Activated naive CD8-positive, alpha-beta T cell treated with anti-CD3 and anti-CD28 coated beads for 36 hours (primary cell): ENCODE results near the gene ZNF146. TPM values are rescaled to one million over a fixed set of nuclear protein-coding genes. Genes with fewer than 3 reads are reported as not detected.
A peak's percentile ranks its signal among the peaks of the same experiment; 100 is the strongest.
"Not testable (repeated sequence)": the region's sequence is repeated elsewhere in the genome, so short reads cannot be mapped to it uniquely, and the experiment has no call there.

Experiments used
- DNase-seq: peaks from one replicate; pipeline ENCODE4 v3.0.0; 2021
- H3K27ac Mint-ChIP-seq: one replicate; pipeline ENCODE4 v1.8.0; 2022; ENCODE audit warnings: mild to moderate bottlenecking, moderate library complexity, mixed read lengths
- H3K27me3 Mint-ChIP-seq: one replicate; pipeline ENCODE4 v1.8.0; 2022; ENCODE audit warnings: mild to moderate bottlenecking, mixed read lengths
- H3K36me3 Mint-ChIP-seq: one replicate; pipeline ENCODE4 v1.8.0; 2021; ENCODE audit warnings: mild to moderate bottlenecking, mixed read lengths
- H3K4me1 Mint-ChIP-seq: one replicate; pipeline ENCODE4 v1.8.0; 2021; ENCODE audit warnings: mixed read lengths
- H3K4me3 Mint-ChIP-seq: one replicate; pipeline ENCODE4 v1.8.0; 2022; ENCODE audit warnings: mild to moderate bottlenecking, moderate library complexity, mixed read lengths
- H3K9me3 Mint-ChIP-seq: one replicate; pipeline ENCODE4 v1.8.0; 2022; ENCODE audit warnings: mixed read lengths
- total RNA-seq, 2 experiments: library from RNA; stranded (reverse); gene quantifications; one replicate each; pipeline ENCODE4 v1.2.3, GENCODE V29; 2021

ZNF146 gene
- total RNA-seq, 2 experiments from 2014 or later: 116 to 120 TPM

DNA sequence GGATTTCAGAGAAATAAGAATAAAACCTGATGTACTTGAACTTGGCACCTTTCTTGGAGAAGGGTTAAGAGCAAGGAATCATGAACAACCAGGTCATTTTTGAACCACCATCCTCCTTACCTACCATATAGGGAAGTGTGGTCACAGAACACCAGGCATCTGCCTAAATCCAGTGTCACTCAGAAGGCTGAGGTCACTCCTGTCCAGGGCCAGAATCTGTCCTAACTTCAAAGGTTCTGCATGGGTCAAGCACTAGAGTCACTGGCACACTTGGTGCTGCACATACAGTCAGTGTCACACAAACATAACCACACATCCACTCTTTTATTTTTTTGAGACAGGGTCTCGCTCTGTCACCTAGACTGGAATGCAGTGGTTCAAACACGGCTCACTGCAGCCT lies 2.0 kb upstream of the ZNF146 start:
- Mint-ChIP-seq H3K4me3 (no peak overlapping the region), H3K9me3 (no peaks in the 10 kb centered on the region), H3K27ac (no peak overlapping the region), H3K27me3 (no peaks in the 10 kb centered on the region), H3K4me1 (peaks cover 7% of the 10 kb centered on the region), H3K36me3 (peaks cover 10% of the 10 kb centered on the region)
- DNase-seq: no peak

DNA sequence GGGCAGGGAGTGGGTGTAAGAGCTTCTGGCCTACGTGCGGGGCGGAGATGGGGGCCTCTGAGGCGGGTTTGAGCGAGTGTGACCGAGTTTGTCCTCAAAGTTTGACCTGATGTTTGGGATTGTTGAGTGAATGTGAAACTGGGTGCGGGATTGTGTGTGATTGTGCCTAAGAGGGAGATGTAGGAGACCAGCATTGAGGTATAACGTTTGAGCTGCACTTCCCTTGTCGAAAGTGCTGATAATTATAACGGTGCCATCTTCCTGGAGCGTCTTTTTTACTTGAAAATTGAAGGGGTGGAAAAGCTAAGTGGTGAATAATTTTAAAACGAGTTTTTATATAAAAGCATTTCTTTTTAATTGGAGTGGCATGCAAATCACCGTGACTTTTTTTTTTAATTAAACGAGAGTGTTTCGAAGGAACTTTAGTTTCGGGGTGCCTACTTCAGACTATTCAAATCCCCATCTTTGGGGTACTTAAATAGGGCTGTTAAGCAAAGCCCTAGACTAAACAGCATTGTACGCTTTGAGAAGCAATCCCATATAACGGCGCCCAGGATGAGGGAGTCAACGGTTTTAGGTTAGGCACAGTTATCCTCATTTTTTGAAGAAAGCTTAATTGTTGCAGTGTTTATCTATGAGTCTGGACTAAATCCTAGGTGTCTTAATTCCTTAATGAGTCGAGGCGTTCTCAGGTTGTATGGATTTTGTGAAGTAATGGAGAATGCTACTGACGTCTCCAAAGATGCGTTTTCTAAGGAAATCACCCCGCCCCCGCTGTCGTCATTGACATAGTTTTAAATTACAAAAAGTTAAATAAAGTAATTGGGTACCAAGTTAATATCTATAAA lies 594 bp downstream of the ZNF146 start:
- Mint-ChIP-seq H3K27ac (no peak overlapping the region), H3K9me3 (peaks cover 3% of the 10 kb centered on the region), H3K4me3 (no peak overlapping the region), H3K27me3 (no peaks in the 10 kb centered on the region), H3K4me1 (peaks cover 20% of the 10 kb centered on the region), H3K36me3 (peaks cover 22% of the 10 kb centered on the region)
- DNase-seq: peak; percentile 7

DNA sequence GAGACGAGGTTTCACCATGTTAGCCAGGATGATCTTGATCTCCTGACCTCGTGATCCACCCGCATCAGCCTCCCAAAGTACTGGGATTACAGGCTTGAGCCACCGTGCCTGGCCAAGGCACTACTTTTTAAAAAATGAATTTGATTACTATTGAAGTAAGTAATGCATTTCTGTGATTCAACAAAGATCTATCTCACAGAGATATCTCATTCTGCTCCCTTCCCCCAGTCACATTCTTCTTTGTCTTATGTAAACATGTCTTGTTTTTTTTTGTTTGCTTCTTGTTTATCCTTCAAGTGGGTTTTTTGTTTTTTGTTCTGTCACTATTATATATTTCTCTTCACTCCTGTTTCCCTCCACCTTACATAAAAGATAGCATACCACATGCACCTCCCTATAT lies 6.6 kb downstream of the ZNF146 start:
- Mint-ChIP-seq H3K27ac (no peak overlapping the region), H3K9me3 (peaks cover 16% of the 10 kb centered on the region), H3K36me3 (peaks cover 73% of the 10 kb centered on the region), H3K4me3 (no peak overlapping the region), H3K4me1 (peaks cover 47% of the 10 kb centered on the region), H3K27me3 (no peaks in the 10 kb centered on the region)
- no peak for DNase-seq

DNA sequence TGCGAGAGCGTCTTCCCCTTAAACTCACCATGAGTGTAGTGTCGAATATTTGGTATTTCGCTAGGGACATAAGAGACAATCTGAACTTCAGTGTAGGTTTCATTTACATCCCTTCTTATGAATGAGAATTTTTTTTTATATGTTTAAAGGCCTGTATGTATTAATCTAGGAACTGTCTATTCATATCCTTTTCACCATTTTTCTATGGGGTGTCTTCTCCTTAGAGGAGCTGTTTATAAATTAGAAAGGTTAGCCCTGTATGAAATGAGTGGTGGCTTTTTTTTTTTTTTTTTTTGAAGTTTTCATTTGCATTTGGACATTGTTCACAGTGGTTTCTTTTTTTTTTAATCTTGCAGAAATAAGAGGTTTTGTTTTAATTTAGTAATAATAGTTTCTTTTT lies 7.6 kb downstream of the ZNF146 start:
- no peaks in the 10 kb centered on the region for H3K27me3 Mint-ChIP-seq
- peaks cover 73% of the 10 kb centered on the region for H3K36me3 Mint-ChIP-seq
- peaks cover 41% of the 10 kb centered on the region for H3K4me1 Mint-ChIP-seq
- H3K27ac Mint-ChIP-seq: no peak overlapping the region
- H3K9me3 Mint-ChIP-seq: peaks cover 16% of the 10 kb centered on the region
- no peak overlapping the region for H3K4me3 Mint-ChIP-seq
- DNase-seq: no peak

DNA sequence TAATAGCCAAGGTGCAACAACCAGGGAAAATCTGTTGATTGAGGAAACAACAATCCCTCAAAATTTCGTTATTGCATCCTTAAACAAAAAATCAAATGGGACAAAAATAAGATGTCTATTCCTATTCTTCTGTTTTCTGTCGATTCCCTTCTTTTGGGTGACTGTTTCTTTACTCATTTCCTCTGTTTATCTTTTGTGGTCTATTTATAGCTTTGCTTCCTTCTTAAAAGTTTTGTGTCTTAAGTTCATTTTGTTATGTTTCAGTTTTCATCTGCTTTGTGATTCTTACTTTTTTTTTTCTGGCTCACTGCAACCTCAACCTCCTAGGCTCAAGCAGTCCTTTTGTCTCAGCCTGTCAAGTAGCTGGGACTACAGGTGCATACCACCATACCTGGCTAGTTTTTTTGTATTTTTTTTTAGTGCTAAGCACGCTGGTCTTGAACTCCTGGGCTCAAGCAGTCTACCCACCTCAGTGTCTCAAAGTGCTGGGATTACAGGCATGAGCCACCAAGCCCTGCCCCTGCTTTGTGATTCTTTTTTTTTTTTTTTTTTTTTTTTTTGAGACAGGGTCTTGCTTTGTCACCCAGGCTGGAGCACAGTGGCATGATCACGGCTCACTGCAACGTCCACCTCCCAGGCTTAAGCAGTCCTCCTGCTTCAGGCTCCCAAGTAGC lies 10.4 kb downstream of the ZNF146 start:
- peak overlapping the region; percentile 57 for H3K27ac Mint-ChIP-seq
- H3K27me3 Mint-ChIP-seq: no peaks in the 10 kb centered on the region
- peaks cover 28% of the 10 kb centered on the region for H3K9me3 Mint-ChIP-seq
- peaks cover 29% of the 10 kb centered on the region for H3K4me1 Mint-ChIP-seq
- H3K36me3 Mint-ChIP-seq: peaks cover 88% of the 10 kb centered on the region
- DNase-seq: no peak
- H3K4me3 Mint-ChIP-seq: no peak overlapping the region

DNA sequence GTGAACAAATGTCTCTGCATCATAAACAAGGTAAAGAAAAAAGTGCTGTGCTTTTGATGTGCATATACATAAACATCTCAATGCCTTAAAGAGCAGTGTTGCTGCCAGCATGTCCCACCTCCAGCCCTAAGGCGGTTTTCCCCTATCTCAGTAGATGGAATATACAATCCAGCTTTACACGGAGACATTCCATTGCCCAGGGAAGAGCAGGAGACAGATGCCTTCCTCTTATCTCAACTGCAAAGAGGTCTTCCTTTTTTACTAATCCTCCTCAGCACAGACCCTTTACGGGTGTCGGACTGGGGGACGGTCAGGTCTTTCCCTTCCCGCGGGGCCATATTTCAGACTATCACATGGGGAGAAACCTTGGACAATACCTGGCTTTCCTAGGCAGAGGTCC lies 18.7 kb downstream of the ZNF146 start:
- Mint-ChIP-seq H3K9me3 (peaks cover 60% of the 10 kb centered on the region), H3K36me3 (peaks cover 96% of the 10 kb centered on the region)
- not testable (repeated sequence) for H3K4me1 Mint-ChIP-seq, H3K4me3 Mint-ChIP-seq, H3K27me3 Mint-ChIP-seq, H3K27ac Mint-ChIP-seq, DNase-seq

DNA sequence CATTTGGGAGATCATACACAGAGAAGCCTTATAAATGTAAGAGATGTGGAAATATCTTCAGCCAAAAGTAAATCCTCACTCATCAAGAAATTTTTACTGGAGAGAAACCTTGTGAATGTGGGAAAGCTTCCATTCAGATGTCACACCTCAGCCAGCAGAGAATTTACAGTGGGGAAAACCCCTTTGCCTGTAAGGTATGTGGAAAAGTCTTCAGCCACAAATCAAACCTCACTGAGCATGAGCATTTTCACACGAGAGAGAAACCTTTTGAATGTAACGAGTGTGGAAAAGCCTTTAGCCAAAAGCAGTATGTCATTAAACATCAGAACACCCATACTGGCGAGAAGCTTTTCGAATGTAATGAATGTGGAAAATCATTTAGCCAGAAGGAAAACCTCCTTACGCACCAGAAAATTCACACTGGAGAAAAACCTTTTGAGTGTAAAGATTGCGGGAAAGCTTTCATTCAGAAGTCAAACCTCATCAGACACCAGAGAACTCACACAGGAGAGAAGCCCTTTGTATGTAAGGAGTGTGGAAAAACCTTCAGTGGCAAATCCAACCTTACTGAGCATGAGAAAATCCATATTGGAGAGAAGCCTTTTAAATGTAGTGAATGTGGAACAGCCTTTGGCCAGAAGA lies 21.5 kb downstream of the ZNF146 start:
- H3K4me3 Mint-ChIP-seq: no peak overlapping the region
- no peaks in the 10 kb centered on the region for H3K4me1 Mint-ChIP-seq
- peaks cover 87% of the 10 kb centered on the region for H3K36me3 Mint-ChIP-seq
- no peak overlapping the region for H3K27ac Mint-ChIP-seq
- H3K27me3 Mint-ChIP-seq: no peaks in the 10 kb centered on the region
- H3K9me3 Mint-ChIP-seq: peaks cover 60% of the 10 kb centered on the region
- DNase-seq: no peak

DNA sequence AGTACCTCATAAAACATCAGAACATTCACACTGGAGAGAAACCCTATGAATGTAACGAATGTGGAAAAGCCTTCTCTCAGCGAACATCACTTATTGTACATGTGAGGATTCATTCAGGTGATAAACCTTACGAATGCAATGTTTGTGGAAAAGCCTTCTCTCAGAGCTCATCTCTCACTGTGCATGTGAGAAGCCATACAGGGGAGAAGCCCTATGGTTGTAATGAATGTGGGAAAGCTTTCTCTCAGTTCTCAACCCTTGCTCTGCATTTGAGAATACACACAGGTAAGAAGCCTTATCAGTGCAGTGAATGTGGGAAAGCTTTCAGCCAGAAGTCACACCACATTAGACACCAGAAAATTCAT lies 22.0 kb downstream of the ZNF146 start:
- no peak overlapping the region for H3K4me3 Mint-ChIP-seq
- H3K9me3 Mint-ChIP-seq: peaks cover 61% of the 10 kb centered on the region
- H3K27ac Mint-ChIP-seq: no peak overlapping the region
- no peaks in the 10 kb centered on the region for H3K4me1 Mint-ChIP-seq
- DNase-seq: no peak
- H3K36me3 Mint-ChIP-seq: peaks cover 85% of the 10 kb centered on the region
- H3K27me3 Mint-ChIP-seq: no peaks in the 10 kb centered on the region

DNA sequence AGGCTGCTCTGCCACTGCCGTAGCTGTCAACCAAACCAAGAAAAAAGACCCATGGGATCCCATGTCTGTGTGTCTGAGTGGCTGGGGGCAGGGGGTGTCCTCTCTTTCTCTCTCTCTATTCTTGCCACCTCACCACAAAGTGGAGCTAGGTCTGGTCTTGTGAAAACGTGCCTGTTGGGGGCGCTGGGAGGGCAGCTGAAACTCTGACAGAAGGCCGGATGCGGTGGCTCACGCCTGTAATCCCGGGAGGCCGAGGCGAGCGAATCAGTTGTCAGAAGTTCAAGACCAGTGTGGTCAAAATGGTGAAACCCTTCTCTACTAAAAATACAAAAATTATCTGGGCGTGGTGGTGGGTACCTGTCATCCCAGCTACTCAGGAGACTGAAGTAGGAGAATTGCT lies 29.2 kb downstream of the ZNF146 start:
- H3K9me3 Mint-ChIP-seq: peaks cover 50% of the 10 kb centered on the region
- H3K4me1 Mint-ChIP-seq: no peaks in the 10 kb centered on the region
- DNase-seq: no peak
- no peak overlapping the region for H3K27ac Mint-ChIP-seq
- H3K27me3 Mint-ChIP-seq: peaks cover 22% of the 10 kb centered on the region
- H3K36me3 Mint-ChIP-seq: peaks cover 30% of the 10 kb centered on the region
- H3K4me3 Mint-ChIP-seq: no peak overlapping the region

DNA sequence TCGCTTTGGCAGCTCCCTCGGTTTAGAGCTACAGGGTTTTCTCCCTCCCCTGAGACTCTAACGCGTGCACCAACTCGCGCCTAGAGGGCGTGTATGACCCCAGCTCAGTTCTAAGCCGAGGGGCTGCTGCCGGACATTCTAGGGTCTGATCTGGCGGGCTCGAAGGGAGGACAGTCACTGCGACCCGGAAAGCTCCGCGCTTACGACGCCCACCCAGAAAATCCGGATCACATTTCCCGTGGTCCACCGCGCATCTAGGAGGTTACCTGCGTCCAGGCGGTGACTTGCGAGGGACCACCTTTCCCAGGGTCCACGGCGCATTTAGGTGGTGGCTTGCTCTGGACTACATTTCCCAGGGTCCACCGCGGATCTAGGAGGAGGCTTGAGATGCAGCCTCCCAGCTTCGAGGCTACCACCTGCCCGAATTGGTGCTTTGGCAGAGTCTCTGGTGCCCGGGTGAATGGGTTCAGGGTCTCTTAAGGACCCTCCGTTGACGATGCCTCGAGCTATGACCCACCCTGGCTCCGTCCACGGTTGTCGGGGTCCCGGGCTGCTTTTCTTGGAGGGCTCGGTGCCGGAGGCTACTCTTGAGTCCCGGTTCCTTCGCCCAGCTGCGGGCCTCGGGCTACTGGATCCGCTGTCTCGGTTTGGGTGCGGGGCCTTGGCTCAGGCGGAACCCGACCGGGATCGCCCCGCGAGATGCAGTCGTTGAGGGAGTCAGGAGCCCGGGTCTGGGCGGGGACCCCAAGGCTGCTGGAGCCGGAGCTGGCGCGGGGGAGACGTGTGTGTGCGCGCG lies 30.5 kb downstream of the ZNF146 start:
- H3K36me3 Mint-ChIP-seq: peaks cover 21% of the 10 kb centered on the region
- peaks cover 41% of the 10 kb centered on the region for H3K9me3 Mint-ChIP-seq
- H3K4me3 Mint-ChIP-seq: no peak overlapping the region
- no peaks in the 10 kb centered on the region for H3K4me1 Mint-ChIP-seq
- H3K27me3 Mint-ChIP-seq: peaks cover 22% of the 10 kb centered on the region
- DNase-seq: no peak
- no peak overlapping the region for H3K27ac Mint-ChIP-seq

DNA sequence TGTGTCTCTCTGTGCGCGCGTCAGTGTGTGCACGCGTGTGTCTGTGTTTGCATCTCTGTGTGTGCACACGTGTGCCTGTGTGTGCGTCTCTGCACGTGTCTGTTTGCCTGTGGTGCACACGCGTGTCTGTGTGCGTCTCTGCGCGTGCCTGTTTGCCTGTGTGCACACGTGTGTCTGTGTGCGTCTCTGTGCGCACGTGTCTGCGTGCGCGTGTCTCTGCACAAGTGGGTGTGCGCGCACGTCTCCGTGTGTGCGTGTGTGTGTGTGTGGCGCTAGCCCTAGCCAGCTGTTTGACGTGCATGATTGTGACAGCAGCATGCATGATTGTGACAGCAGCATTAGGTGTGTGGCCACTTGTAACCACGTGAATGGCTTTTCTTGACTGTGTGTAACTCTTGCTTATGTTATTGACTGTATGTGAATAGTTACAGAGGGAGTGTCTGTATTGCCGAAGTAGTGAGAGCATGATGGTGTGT lies 31.1 kb downstream of the ZNF146 start:
- Mint-ChIP-seq H3K27me3 (peaks cover 22% of the 10 kb centered on the region), H3K4me3 (no peak overlapping the region), H3K9me3 (peaks cover 40% of the 10 kb centered on the region), H3K27ac (no peak overlapping the region), H3K36me3 (peaks cover 18% of the 10 kb centered on the region), H3K4me1 (no peaks in the 10 kb centered on the region)
- no peak for DNase-seq

DNA sequence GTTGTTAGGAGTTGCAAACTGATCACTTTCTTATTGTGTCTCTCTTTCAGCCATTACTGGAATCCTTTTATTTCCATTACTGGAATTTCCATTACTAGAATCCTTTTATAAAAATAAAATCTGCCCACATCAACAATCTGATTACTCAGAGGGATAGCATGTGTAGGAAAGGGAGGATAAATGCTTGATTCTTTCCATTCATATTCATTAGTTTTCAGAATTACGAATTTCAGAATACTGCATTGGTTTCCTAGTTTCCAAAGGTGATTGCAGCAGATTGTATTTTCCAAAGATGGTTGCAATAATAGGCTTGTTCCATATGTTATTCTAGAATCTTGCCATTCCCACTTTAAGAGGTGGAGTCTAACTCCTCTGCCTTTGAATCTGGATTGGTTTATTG lies 37.1 kb downstream of the ZNF146 start:
- Mint-ChIP-seq H3K4me1 (no peaks in the 10 kb centered on the region), H3K4me3 (no peak overlapping the region), H3K27me3 (no peaks in the 10 kb centered on the region), H3K36me3 (peaks cover 10% of the 10 kb centered on the region), H3K27ac (no peak overlapping the region), H3K9me3 (peaks cover 25% of the 10 kb centered on the region)
- DNase-seq: no peak

DNA sequence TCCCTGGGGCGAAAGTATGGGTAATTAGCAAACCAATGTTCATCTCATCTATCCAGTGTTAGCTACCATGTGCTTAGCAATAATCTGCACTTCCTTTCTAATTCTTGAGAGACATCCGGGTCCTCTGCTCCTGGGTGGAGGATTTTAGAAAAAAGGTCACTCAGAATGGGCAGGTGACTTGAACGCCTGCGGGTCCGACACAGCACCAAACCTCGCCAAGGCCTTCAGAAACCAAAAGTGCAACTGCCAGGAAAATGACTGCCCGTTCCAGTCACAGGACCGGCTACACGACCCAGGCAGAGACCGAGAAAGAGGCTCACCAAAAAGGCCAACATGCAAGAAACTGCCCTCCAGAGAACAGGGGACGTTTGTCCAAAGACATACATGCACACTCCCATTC lies 39.9 kb downstream of the ZNF146 start:
- H3K4me3 Mint-ChIP-seq: no peak overlapping the region
- peaks cover 23% of the 10 kb centered on the region for H3K9me3 Mint-ChIP-seq
- H3K36me3 Mint-ChIP-seq: peaks cover 14% of the 10 kb centered on the region
- no peaks in the 10 kb centered on the region for H3K4me1 Mint-ChIP-seq
- H3K27me3 Mint-ChIP-seq: peaks cover 4% of the 10 kb centered on the region
- no peak overlapping the region for H3K27ac Mint-ChIP-seq
- no peak for DNase-seq

DNA sequence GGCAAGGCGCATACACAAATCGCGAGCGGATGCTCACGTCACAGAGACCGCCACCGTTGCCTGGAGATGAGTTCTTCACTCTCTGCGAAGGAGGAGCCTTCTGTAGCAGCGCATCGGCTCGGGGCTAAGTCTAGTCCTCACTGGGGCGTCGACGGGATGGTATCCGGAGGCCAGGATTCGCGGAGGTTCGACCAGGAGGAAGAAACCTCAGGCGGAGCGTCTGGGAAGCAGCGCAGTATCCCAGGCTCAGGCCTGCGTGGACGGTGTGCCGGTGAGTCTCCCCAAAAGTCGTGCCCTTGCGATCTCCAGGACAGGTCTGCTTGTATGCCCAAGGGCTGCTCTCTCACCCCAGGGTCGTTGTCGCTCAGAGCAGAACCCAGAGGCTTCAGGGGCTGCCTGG lies 40.4 kb downstream of the ZNF146 start:
- peaks cover 23% of the 10 kb centered on the region for H3K9me3 Mint-ChIP-seq
- no peak overlapping the region for H3K4me3 Mint-ChIP-seq
- no peak for DNase-seq
- H3K36me3 Mint-ChIP-seq: peaks cover 14% of the 10 kb centered on the region
- no peaks in the 10 kb centered on the region for H3K4me1 Mint-ChIP-seq
- peaks cover 4% of the 10 kb centered on the region for H3K27me3 Mint-ChIP-seq
- H3K27ac Mint-ChIP-seq: no peak overlapping the region

DNA sequence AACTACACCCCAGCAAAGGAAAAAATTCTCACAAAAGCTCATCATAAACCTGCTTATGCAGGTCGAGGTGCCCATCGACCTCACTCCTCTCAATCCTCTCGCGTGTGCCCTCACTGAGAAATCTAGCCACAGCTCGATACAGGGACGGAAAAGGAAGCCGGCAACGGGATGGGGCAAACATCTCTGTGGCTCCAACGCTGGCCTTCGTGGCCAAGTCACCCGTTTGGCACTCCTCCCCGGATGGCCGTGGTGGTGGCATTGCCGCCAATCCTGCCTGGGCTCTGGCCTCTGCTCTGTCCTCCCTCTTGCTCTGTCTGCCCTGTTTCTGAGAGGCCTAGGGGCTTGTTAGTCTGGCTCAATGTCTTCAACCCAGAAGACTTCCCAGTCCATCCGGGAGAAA lies 41.2 kb downstream of the ZNF146 start:
- no peak for DNase-seq
- Mint-ChIP-seq H3K36me3 (peaks cover 14% of the 10 kb centered on the region), H3K4me1 (no peaks in the 10 kb centered on the region), H3K27ac (no peak overlapping the region), H3K9me3 (peaks cover 22% of the 10 kb centered on the region), H3K27me3 (peaks cover 4% of the 10 kb centered on the region), H3K4me3 (no peak overlapping the region)
